Ishikawa (cell line): ENCODE results near the gene NTM.

Experiments used
- CEBPB ChIP-seq: IDR thresholded peaks from 2 replicates; pipeline ENCODE4 v1.6.1; 2012
- CREB1 ChIP-seq: IDR thresholded peaks from 2 replicates; pipeline ENCODE4 v1.6.1; 2012; ENCODE audit warnings: low read depth
- EGR1 ChIP-seq: IDR thresholded peaks from 2 replicates; pipeline ENCODE4 v1.6.1; 2012
- EP300 ChIP-seq: IDR thresholded peaks from 2 replicates; pipeline ENCODE4 v1.6.1; 2012; ENCODE audit warnings: borderline replicate concordance
- FOXM1 ChIP-seq: IDR thresholded peaks from 2 replicates; pipeline ENCODE4 v1.6.1; 2012; ENCODE audit warnings: low read depth, borderline replicate concordance
- MAX ChIP-seq: IDR thresholded peaks from 2 replicates; pipeline ENCODE4 v1.6.1; 2012
- NFIC ChIP-seq: IDR thresholded peaks from 2 replicates; pipeline ENCODE4 v1.6.1; 2012
- RAD21 ChIP-seq: IDR thresholded peaks from 2 replicates; pipeline ENCODE4 v1.6.1; 2012; ENCODE audit warnings: low read depth
- REST ChIP-seq: IDR thresholded peaks from 2 replicates; pipeline ENCODE4 v1.6.1; 2012; ENCODE audit warnings: low read depth, mild to moderate bottlenecking
- TAF1 ChIP-seq: IDR thresholded peaks from 2 replicates; pipeline ENCODE4 v1.6.1; 2012; ENCODE audit warnings: low read depth, mild to moderate bottlenecking
- TCF12 ChIP-seq: IDR thresholded peaks from 2 replicates; pipeline ENCODE4 v1.6.1; 2012; ENCODE audit warnings: low read depth
- TEAD4 ChIP-seq: IDR thresholded peaks from 2 replicates; pipeline ENCODE4 v1.6.1; 2012
- USF1 ChIP-seq: IDR thresholded peaks from 2 replicates; pipeline ENCODE4 v1.6.1; 2012
- YY1 ChIP-seq: IDR thresholded peaks from 2 replicates; pipeline ENCODE4 v1.6.1; 2012; ENCODE audit warnings: low read depth
- ZBTB7A ChIP-seq: IDR thresholded peaks from 2 replicates; pipeline ENCODE4 v1.6.1; 2012; ENCODE audit warnings: low read depth

NTM gene

GRCh38 chr11:131423688-131424087, 53.3 kb downstream of the NTM start:
- TF ChIP-seq EP300 (no peak), CEBPB (no peak), REST (no peak), TCF12 (no peak), TAF1 (no peak), TEAD4 (no peak)

GRCh38 chr11:131425285-131425684, 54.9 kb downstream of the NTM start:
- no peak for TF ChIP-seq NFIC
- no peak for TF ChIP-seq TAF1

- no peak for TF ChIP-seq FOXM1
- TF ChIP-seq EP300 = no peak
- no peak for TF ChIP-seq CREB1
- TF ChIP-seq TAF1 = no peak
- TF ChIP-seq YY1 = no peak
- TF ChIP-seq TCF12 = no peak
- TF ChIP-seq CEBPB = no peak
- TF ChIP-seq REST = no peak
- TF ChIP-seq USF1 = no peak
- no peak for TF ChIP-seq RAD21
- TF ChIP-seq ZBTB7A = no peak
- TF ChIP-seq MAX = no peak
- no peak for TF ChIP-seq NFIC
- TF ChIP-seq TEAD4 = no peak
- TF ChIP-seq EGR1 = no peak
These were observed 58.4 kb downstream of the NTM start for GRCh38 chr11:131428853-131429252.

GRCh38 chr11:131430473-131431208, 60.2 kb downstream of the NTM start:
- TF ChIP-seq TEAD4 = no peak
- no peak for TF ChIP-seq EGR1
- no peak for TF ChIP-seq RAD21
- no peak for TF ChIP-seq CEBPB
- TF ChIP-seq FOXM1 = no peak
- no peak for TF ChIP-seq REST
- TF ChIP-seq ZBTB7A = no peak
- TF ChIP-seq YY1 = no peak
- TF ChIP-seq CREB1 = no peak
- TF ChIP-seq USF1 = no peak
- TF ChIP-seq EP300 = no peak

- TF ChIP-seq YY1 (no peak), CREB1 (no peak), RAD21 (no peak), CEBPB (no peak), EGR1 (no peak), EP300 (no peak), FOXM1 (no peak), NFIC (no peak), ZBTB7A (no peak), TCF12 (no peak), REST (no peak), USF1 (no peak), TAF1 (no peak), MAX (no peak), TEAD4 (no peak)
These were observed 70.8 kb downstream of the NTM start for GRCh38 chr11:131441051-131441810.
